Body of pancreas (tissue), 4 donors: ENCODE data around the gene TGM5. TPM values are rescaled to one million over a fixed set of nuclear protein-coding genes. Genes with fewer than 3 reads are reported as not detected.

ENCODE experiments used
- ATAC-seq: fragments of 150-250 bp; one replicate; pipeline ENCODE4 v1.9.1; 2016
- DNase-seq, 4 donors: peaks; one replicate each; pipeline ENCODE4 v3.0.0-alpha.2; 2019
- H3K27ac ChIP-seq, 4 donors: fragments of 200-600 bp; sonication (generic); 1 replicate in 3 of 4; 2 replicates in 1 of 4; pipeline versions ENCODE4 v1.5.1 to v1.6.1; 2016 to 2019; ENCODE audit warnings: mild to moderate bottlenecking in 1 of 4, mixed read lengths in 1 of 4, moderate library complexity in 1 of 4
- H3K27me3 ChIP-seq, 2 donors: fragments of 200-600 bp; sonication (generic); one replicate each; pipeline ENCODE4 v1.6.0; 2016; ENCODE audit warnings: mild to moderate bottlenecking in 1 of 2
- H3K36me3 ChIP-seq, 2 donors: fragments of 200-600 bp; sonication (generic); replicated peaks in 1 of 2; 2 replicates each; pipeline ENCODE4 v1.5.1; 2016; ENCODE audit warnings: low read depth in 2 of 2; ENCODE audit not compliant: insufficient read depth in 1 of 2
- H3K4me1 ChIP-seq: fragments of 200-600 bp; sonication (generic); one replicate; pipeline ENCODE4 v1.6.0; 2016
- H3K4me3 ChIP-seq, 2 donors: fragments of 200-600 bp; sonication (generic); 1 replicate in 1 of 2; 2 replicates in 1 of 2; pipeline ENCODE4 v1.5.1; 2016 to 2019
- H3K9me3 ChIP-seq, 3 donors: fragments of 200-600 bp; sonication (generic); 1 replicate in 2 of 3; 2 replicates in 1 of 3; pipeline ENCODE4 v1.5.1; 2016
- CTCF ChIP-seq, 7 experiments: fragments of 450-650 bp in 4 of 7; fragments of 200-600 bp in 3 of 7; sonication (generic) in 3 of 7; IDR thresholded peaks; one replicate each; pipeline ENCODE4 v1.5.1; 2016 to 2019; ENCODE audit warnings: antibody characterized with exemption in 7 of 7
- POLR2A ChIP-seq, 3 donors: fragments of 450-650 bp; IDR thresholded peaks; one replicate each; pipeline ENCODE4 v1.6.1; 2016; ENCODE audit warnings: antibody characterized with exemption in 3 of 3, mild to moderate bottlenecking in 2 of 3
- WGBS, 2 donors: methylation state at CpG; one replicate each; pipeline ENCODE4 v1.1.5; 2017; 5-methylcytosine and 5-hydroxymethylcytosine counted together
- intact Hi-C: fragments of 100-400 bp; cut with DNase I; formaldehyde crosslinking; loops from one replicate; pipeline ENCODE4 v1.15.1; 2023
- total RNA-seq, 2 donors: library from RNA; depleted of rRNA; stranded (reverse); fragments of >200 nt; gene quantifications; one replicate each; pipeline ENCODE4 v1.1.0, GENCODE V29; 2016

Gene TGM5
- total RNA-seq, 2 donors from 2014 or later = not detected

GRCh38 chr15:43280996-43281395 lies 14.3 kb upstream of the TGM5 start:
- WGBS, 2 donors = 67% methylated on average over 6 to 7 of the region's 7 CpGs
- intact Hi-C loops = loop anchor here (5.0 kb wide), 1 partner anchor 54 kb away; no protein-coding TSS in a partner anchor
- TF ChIP-seq POLR2A (IDR thresholded peaks at IDR 0.05) (no peak), CTCF (IDR thresholded peaks at IDR 0.05) (no peak)
- no peaks in the 10 kb centered on the region for H3K9me3 ChIP-seq
- DNase-seq (no peak), ATAC-seq (no peak)
- H3K4me1 ChIP-seq = no peaks in the 10 kb centered on the region
- no peak overlapping the region for H3K4me3 ChIP-seq
- no peak overlapping the region for H3K27ac ChIP-seq
- H3K36me3 ChIP-seq = no peaks in the 10 kb centered on the region
- no peaks in the 10 kb centered on the region for H3K27me3 ChIP-seq

GRCh38 chr15:43279496-43279895 lies 12.8 kb upstream of the TGM5 start:
- H3K4me1 ChIP-seq = no peaks in the 10 kb centered on the region
- no peaks in the 10 kb centered on the region for H3K27me3 ChIP-seq
- TF ChIP-seq POLR2A (IDR thresholded peaks at IDR 0.05) (no peak), CTCF (IDR thresholded peaks at IDR 0.05) (no peak)
- 71 to 76% methylated on average over 7 of the region's 7 CpGs for WGBS, 2 donors
- DNase-seq (no peak), ATAC-seq (no peak)
- H3K9me3 ChIP-seq = no peaks in the 10 kb centered on the region
- H3K4me3 ChIP-seq = no peak overlapping the region
- intact Hi-C loops = no loop called here
- H3K27ac ChIP-seq = no peak overlapping the region
- no peaks in the 10 kb centered on the region for H3K36me3 ChIP-seq

GRCh38 chr15:43278869-43279268 lies 12.1 kb upstream of the TGM5 start:
- ATAC-seq (no peak), DNase-seq (no peak)
- no peaks in the 10 kb centered on the region for H3K4me1 ChIP-seq
- no peaks in the 10 kb centered on the region for H3K36me3 ChIP-seq
- H3K27me3 ChIP-seq = no peaks in the 10 kb centered on the region
- WGBS, 2 donors = 70 to 74% methylated on average over 10 to 11 of the region's 11 CpGs
- no peaks in the 10 kb centered on the region for H3K9me3 ChIP-seq
- no peak overlapping the region for H3K4me3 ChIP-seq
- no peak overlapping the region for H3K27ac ChIP-seq
- intact Hi-C loops = no loop called here
- TF ChIP-seq CTCF (IDR thresholded peaks at IDR 0.05) = no peak
- TF ChIP-seq POLR2A (IDR thresholded peaks at IDR 0.05) = no peak

GRCh38 chr15:43277901-43278300 lies 11.2 kb upstream of the TGM5 start:
- H3K27me3 ChIP-seq = no peaks in the 10 kb centered on the region
- H3K4me3 ChIP-seq = no peak overlapping the region
- DNase-seq (no peak), ATAC-seq (no peak)
- WGBS, 2 donors = 51 to 60% methylated on average over 3 to 4 of the region's 4 CpGs
- no peaks in the 10 kb centered on the region for H3K36me3 ChIP-seq
- H3K4me1 ChIP-seq = no peaks in the 10 kb centered on the region
- no peak for TF ChIP-seq POLR2A (IDR thresholded peaks at IDR 0.05)
- TF ChIP-seq CTCF (IDR thresholded peaks at IDR 0.05) = no peak
- no peak overlapping the region for H3K27ac ChIP-seq
- H3K9me3 ChIP-seq = no peaks in the 10 kb centered on the region
- intact Hi-C loops = no loop called here

GRCh38 chr15:43277231-43277823 lies 10.6 kb upstream of the TGM5 start:
- Histone ChIP-seq H3K36me3 (no peaks in the 10 kb centered on the region), H3K4me3 (no peak overlapping the region), H3K27me3 (no peaks in the 10 kb centered on the region), H3K4me1 (no peaks in the 10 kb centered on the region), H3K27ac (no peak overlapping the region), H3K9me3 (no peaks in the 10 kb centered on the region)
- intact Hi-C loops = no loop called here
- DNase-seq (no peak), ATAC-seq (no peak)
- WGBS, 2 donors = 60 to 67% methylated on average over 9 to 10 of the region's 10 CpGs
- TF ChIP-seq CTCF (IDR thresholded peaks at IDR 0.05) (no peak), POLR2A (IDR thresholded peaks at IDR 0.05) (no peak)
